ENCODE data around the gene RPL38. TPM values are rescaled to one million over a fixed set of nuclear protein-coding genes. Genes with fewer than 3 reads are reported as not detected.

The RPL38 gene
- total RNA-seq, 2 donors from 2014 or later: 163 to 177 TPM

DNA sequence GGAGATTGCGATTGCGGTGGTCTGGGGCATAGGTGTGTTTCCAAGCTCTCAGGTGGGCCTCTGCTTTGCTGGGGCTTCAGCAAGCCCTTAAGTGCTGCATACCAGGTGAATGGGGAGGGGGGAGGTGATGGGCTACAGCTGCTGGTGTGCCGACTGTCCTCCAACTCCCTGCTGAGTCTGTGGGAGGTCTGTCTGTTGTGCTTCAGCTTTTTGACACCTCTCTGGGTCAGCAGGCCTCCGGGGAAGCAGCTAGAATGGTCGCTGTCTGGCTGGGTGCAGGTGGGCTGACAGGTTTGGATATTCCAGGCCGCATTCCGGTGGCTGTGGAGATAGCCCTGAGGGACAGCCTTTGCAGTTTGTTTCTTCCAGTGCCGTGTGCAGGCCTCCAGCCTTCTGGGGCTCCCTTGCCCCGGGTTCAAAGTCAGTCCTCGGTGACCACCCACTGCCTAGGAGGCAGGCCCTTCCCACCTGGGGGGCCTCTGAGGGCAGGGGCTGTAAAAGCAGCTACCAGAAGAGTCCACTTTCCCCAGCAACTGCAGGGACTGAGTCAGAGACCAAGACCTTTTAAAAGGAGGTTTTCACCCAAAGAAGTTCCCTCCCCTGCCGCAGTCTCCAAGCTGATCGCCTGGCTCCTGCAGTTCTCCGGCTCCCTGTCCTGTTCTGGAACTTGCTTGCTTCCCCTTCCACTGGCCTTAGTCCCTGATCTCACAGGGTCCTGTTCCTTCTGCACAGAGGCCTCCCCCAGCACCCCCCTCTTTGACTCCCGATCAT lies 7.8 kb downstream of the RPL38 start:
- no peaks in the 10 kb centered on the region for H3K9me3 ChIP-seq
- H3K4me1 ChIP-seq (ENCODE audit: control insufficient read depth in 1 of 2, low read depth in 2 of 2): peaks cover 26 to 41% of the 10 kb centered on the region in 2 donors
- H3K27ac ChIP-seq: no peak overlapping the region
- no peaks in the 10 kb centered on the region for H3K27me3 ChIP-seq (replicated peaks; ENCODE audit: insufficient read depth)
- ATAC-seq (ENCODE audit: insufficient number of reproducible peaks, low FRiP score, low read depth): no peak
- H3K4me3 ChIP-seq: peak overlapping the region; percentile 92
- no peak for DNase-seq (ENCODE audit: low spot score)
- TF ChIP-seq, protein P1, sequence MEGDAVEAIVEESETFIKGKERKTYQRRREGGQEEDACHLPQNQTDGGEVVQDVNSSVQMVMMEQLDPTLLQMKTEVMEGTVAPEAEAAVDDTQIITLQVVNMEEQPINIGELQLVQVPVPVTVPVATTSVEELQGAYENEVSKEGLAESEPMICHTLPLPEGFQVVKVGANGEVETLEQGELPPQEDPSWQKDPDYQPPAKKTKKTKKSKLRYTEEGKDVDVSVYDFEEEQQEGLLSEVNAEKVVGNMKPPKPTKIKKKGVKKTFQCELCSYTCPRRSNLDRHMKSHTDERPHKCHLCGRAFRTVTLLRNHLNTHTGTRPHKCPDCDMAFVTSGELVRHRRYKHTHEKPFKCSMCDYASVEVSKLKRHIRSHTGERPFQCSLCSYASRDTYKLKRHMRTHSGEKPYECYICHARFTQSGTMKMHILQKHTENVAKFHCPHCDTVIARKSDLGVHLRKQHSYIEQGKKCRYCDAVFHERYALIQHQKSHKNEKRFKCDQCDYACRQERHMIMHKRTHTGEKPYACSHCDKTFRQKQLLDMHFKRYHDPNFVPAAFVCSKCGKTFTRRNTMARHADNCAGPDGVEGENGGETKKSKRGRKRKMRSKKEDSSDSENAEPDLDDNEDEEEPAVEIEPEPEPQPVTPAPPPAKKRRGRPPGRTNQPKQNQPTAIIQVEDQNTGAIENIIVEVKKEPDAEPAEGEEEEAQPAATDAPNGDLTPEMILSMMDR (IDR thresholded peaks at IDR 0.05): no peak
- H3K36me3 ChIP-seq: peaks cover 26% of the 10 kb centered on the region

DNA sequence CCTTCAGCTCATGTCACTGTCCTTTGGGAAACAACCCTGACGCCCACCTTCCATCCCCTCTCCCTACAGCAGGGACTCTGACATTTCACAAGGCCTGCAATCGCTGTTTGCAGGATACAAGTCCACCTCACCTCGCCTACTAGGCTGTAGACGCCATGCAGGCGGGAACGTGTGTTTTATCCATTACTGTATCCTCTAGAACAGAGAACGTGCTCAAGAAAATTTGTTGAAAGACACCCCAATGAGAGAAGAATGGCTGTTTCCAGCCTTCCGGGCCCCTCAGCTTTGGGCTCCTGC lies 8.4 kb downstream of the RPL38 start:
- ATAC-seq (ENCODE audit: insufficient number of reproducible peaks, low FRiP score, low read depth): no peak
- peaks cover 26% of the 10 kb centered on the region for H3K36me3 ChIP-seq
- peak overlapping the region; percentile 92 for H3K4me3 ChIP-seq
- no peak overlapping the region for H3K27ac ChIP-seq
- TF ChIP-seq, protein P1 (IDR thresholded peaks at IDR 0.05): no peak
- no peak for DNase-seq (ENCODE audit: low spot score)
- peaks cover 26 to 41% of the 10 kb centered on the region in 2 donors for H3K4me1 ChIP-seq (ENCODE audit: control insufficient read depth in 1 of 2, low read depth in 2 of 2)
- no peaks in the 10 kb centered on the region for H3K9me3 ChIP-seq
- H3K27me3 ChIP-seq (replicated peaks; ENCODE audit: insufficient read depth): no peaks in the 10 kb centered on the region

DNA sequence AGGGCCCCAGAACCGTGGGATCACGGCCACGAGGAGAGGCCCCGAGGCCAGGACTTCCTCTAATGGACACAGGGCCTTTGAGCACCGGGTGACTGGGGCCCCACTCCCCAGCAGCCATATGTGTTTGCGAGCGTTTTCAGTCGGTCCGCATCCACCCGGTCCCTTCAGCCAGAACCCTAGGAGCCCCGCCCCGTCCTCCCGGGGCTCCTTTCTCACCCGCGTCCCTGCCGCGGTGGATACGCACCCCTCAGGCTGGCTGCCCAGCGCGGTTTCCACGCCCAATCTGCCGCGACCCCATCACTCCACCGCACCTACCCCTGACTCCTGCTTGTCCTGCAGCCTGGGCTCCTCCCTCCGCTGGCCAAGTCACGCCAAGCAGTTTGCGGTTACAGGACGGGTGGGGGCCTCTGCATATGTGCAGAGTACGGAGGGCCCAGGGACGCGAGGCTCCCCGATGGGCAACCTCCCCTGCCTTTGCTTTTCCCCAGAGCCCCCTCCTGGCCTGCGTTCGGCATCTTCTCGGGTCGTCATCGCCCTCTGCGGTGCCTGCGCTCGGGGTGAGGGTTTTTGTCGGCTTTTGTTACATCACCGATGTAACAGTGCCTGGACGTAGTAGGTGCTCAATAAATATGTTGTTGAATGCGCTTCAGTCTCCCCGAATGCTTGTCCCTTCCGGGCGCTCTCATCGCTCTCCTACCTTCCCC lies 8.9 kb downstream of the RPL38 start:
- Histone ChIP-seq H3K9me3 (no peaks in the 10 kb centered on the region), H3K4me1 (ENCODE audit: control insufficient read depth in 1 of 2, low read depth in 2 of 2) (peaks cover 26 to 41% of the 10 kb centered on the region in 2 donors), H3K27ac (peak overlapping the region in 1 of 2 donors; percentile 78), H3K27me3 (replicated peaks; ENCODE audit: insufficient read depth) (no peaks in the 10 kb centered on the region), H3K4me3 (peak overlapping the region; percentile 92), H3K36me3 (peaks cover 26% of the 10 kb centered on the region)
- no peak for DNase-seq (ENCODE audit: low spot score)
- TF ChIP-seq, protein P1 (IDR thresholded peaks at IDR 0.05): no peak
- no peak for ATAC-seq (ENCODE audit: insufficient number of reproducible peaks, low FRiP score, low read depth)

- H3K4me3 ChIP-seq: peak within 1 kb of the TSS; percentile 92
- DNase-seq (ENCODE audit: low spot score) (peak; percentile 71), ATAC-seq (ENCODE audit: insufficient number of reproducible peaks, low FRiP score, low read depth) (peak; percentile 42)
- no peaks in the 10 kb centered on the region for H3K9me3 ChIP-seq
- H3K27me3 ChIP-seq (replicated peaks; ENCODE audit: insufficient read depth): no peaks in the 10 kb centered on the region
- TF ChIP-seq, protein P1 (IDR thresholded peaks at IDR 0.05): no peak
- H3K4me1 ChIP-seq (ENCODE audit: control insufficient read depth in 1 of 2, low read depth in 2 of 2): peaks cover 26 to 41% of the 10 kb centered on the region in 2 donors
- peaks cover 19% of the 10 kb centered on the region for H3K36me3 ChIP-seq
- peak within 1 kb of the TSS; percentile 26 to 78 for H3K27ac ChIP-seq
Measured at GRCh38 chr17:74212913-74213791, 9.7 kb downstream of the RPL38 start, which contains the start of gene TTYH2. Gene TTYH2 (plus strand): TSS chr17:74213571. CDS start chr17:74213588, 17 bp downstream.
